ENCODE results near the gene NDC80. TPM values are rescaled to one million over a fixed set of nuclear protein-coding genes. Genes with fewer than 3 reads are reported as not detected.

NDC80 gene
- total and polyA plus RNA-seq, 11 donors: 0.09 to 5.0 (median 0.35) TPM; not detected in 1

- no peak overlapping the region for H3K27ac ChIP-seq
- no peak overlapping the region for H3K4me3 ChIP-seq
- ATAC-seq: no peak
- no peak for DNase-seq
- H3K9me3 ChIP-seq: peaks cover 0 to 10% (median 0%) of the 10 kb centered on the region in 12 donors
- peaks cover 0 to 16% (median 7%) of the 10 kb centered on the region in 9 donors for H3K36me3 ChIP-seq
- no peaks in the 10 kb centered on the region for H3K4me1 ChIP-seq
- 93 to 100% (median 96%) methylated on average over 1 of the region's 1 CpG for WGBS, 4 donors
- no peak for TF ChIP-seq CTCF (IDR thresholded peaks at IDR 0.05)
- no peak for TF ChIP-seq POLR2A (IDR thresholded peaks at IDR 0.05)
- no peaks in the 10 kb centered on the region for H3K27me3 ChIP-seq
- intact Hi-C loops (cut with DNase I): loop anchor here in 1 of 10 donors (10.0 kb wide), 1 partner anchor 201 kb away; no protein-coding TSS in a partner anchor
Measured at GRCh38 chr18:2535419-2535910, 35.9 kb upstream of the NDC80 start.

- no peaks in the 10 kb centered on the region for H3K4me1 ChIP-seq
- H3K27ac ChIP-seq: no peak overlapping the region
- intact Hi-C loops (cut with DNase I): loop anchor here in 1 of 10 donors (10.0 kb wide), 1 partner anchor 201 kb away; no protein-coding TSS in a partner anchor
- no peak for TF ChIP-seq CTCF (IDR thresholded peaks at IDR 0.05)
- no peak overlapping the region for H3K4me3 ChIP-seq
- H3K9me3 ChIP-seq: peaks cover 0 to 10% (median 0%) of the 10 kb centered on the region in 12 donors
- peaks cover 0 to 16% (median 7%) of the 10 kb centered on the region in 9 donors for H3K36me3 ChIP-seq
- DNase-seq: no peak
- WGBS, 4 donors: 46 to 94% (median 69%) methylated on average over 2 of the region's 2 CpGs
- ATAC-seq: no peak
- H3K27me3 ChIP-seq: no peaks in the 10 kb centered on the region
Measured at GRCh38 chr18:2536063-2536462, 35.3 kb upstream of the NDC80 start.

GRCh38 chr18:2536493-2536892 is 34.9 kb upstream of the NDC80 start:
- Histone ChIP-seq H3K4me1 (no peaks in the 10 kb centered on the region), H3K4me3 (no peak overlapping the region), H3K27me3 (no peaks in the 10 kb centered on the region), H3K9me3 (peaks cover 0 to 10% (median 0%) of the 10 kb centered on the region in 12 donors), H3K27ac (no peak overlapping the region), H3K36me3 (peaks cover 0 to 16% (median 7%) of the 10 kb centered on the region in 9 donors)
- intact Hi-C loops (cut with DNase I): loop anchor here in 1 of 10 donors (10.0 kb wide), 1 partner anchor 202 kb away; no protein-coding TSS in a partner anchor
- 63 to 73% (median 69%) methylated on average over 4 of the region's 4 CpGs for WGBS, 4 donors
- DNase-seq: no peak
- ATAC-seq: peak in 1 of 4 donors; percentile 32
- no peak for TF ChIP-seq CTCF (IDR thresholded peaks at IDR 0.05)
- no peak for TF ChIP-seq POLR2A (IDR thresholded peaks at IDR 0.05)

- H3K4me3 ChIP-seq: no peak overlapping the region
- H3K4me1 ChIP-seq: no peaks in the 10 kb centered on the region
- intact Hi-C loops (cut with DNase I): loop anchor here in 1 of 10 donors (10.0 kb wide), 1 partner anchor 202 kb away; no protein-coding TSS in a partner anchor
- DNase-seq (no peak), ATAC-seq (no peak)
- H3K27me3 ChIP-seq: no peaks in the 10 kb centered on the region
- TF ChIP-seq CTCF (IDR thresholded peaks at IDR 0.05) (no peak), POLR2A (IDR thresholded peaks at IDR 0.05) (no peak)
- H3K27ac ChIP-seq: no peak overlapping the region
- H3K36me3 ChIP-seq: peaks cover 0 to 16% (median 7%) of the 10 kb centered on the region in 9 donors
- peaks cover 0 to 8% (median 0%) of the 10 kb centered on the region in 12 donors for H3K9me3 ChIP-seq
- WGBS, 4 donors: 53 to 59% (median 55%) methylated on average over 3 of the region's 3 CpGs
Measured at GRCh38 chr18:2537296-2537695, 34.1 kb upstream of the NDC80 start.
